Neuron (in vitro differentiated cells): ENCODE data around the gene GATAD2A.

Experiments
- H2AFZ ChIP-seq: one replicate; pipeline ENCODE4 v1.6.1; 2013; ENCODE audit warnings: low read depth, mild to moderate bottlenecking, inconsistent platforms, low read length, moderate library complexity
- H3K27me3 ChIP-seq: one replicate; pipeline ENCODE4 v1.6.1; 2013; ENCODE audit warnings: low read length; ENCODE audit not compliant: insufficient read depth
- H3K36me3 ChIP-seq: one replicate; pipeline ENCODE4 v1.6.1; 2013; ENCODE audit warnings: low read length; ENCODE audit not compliant: insufficient read depth
- H3K4me1 ChIP-seq: one replicate; pipeline ENCODE4 v1.6.1; 2013; ENCODE audit warnings: low read length; ENCODE audit not compliant: insufficient read depth
- H3K4me3 ChIP-seq: 2 replicates; pipeline ENCODE4 v1.5.1; 2013; ENCODE audit warnings: mild to moderate bottlenecking, low read length, moderate library complexity
- H3K9me3 ChIP-seq: one replicate; pipeline ENCODE4 v1.6.1; 2013; ENCODE audit warnings: low read length

GATAD2A gene

GRCh38 chr19:19531951-19532805 lies 126.7 kb downstream of the GATAD2A start:
- no peaks in the 10 kb centered on the region for H3K4me1 ChIP-seq
- peaks cover 31% of the 10 kb centered on the region for H3K36me3 ChIP-seq
- no peak overlapping the region for H2AFZ ChIP-seq
- no peaks in the 10 kb centered on the region for H3K27me3 ChIP-seq
- no peaks in the 10 kb centered on the region for H3K9me3 ChIP-seq
- H3K4me3 ChIP-seq = no peak overlapping the region

GRCh38 chr19:19532806-19533701 lies 127.6 kb downstream of the GATAD2A start:
- no peak overlapping the region for H3K4me3 ChIP-seq

GRCh38 chr19:19533841-19534240 lies 128.4 kb downstream of the GATAD2A start:
- no peaks in the 10 kb centered on the region for H3K9me3 ChIP-seq
- no peak overlapping the region for H3K4me3 ChIP-seq
- no peak overlapping the region for H2AFZ ChIP-seq
- H3K27me3 ChIP-seq = no peaks in the 10 kb centered on the region
- H3K36me3 ChIP-seq = peaks cover 21% of the 10 kb centered on the region
- no peaks in the 10 kb centered on the region for H3K4me1 ChIP-seq

More at GRCh38 chr19:19532806-19533701, 127.6 kb downstream of the GATAD2A start:
- Histone ChIP-seq H3K9me3 (no peaks in the 10 kb centered on the region), H3K36me3 (peaks cover 27% of the 10 kb centered on the region), H2AFZ (no peak overlapping the region), H3K27me3 (no peaks in the 10 kb centered on the region), H3K4me1 (no peaks in the 10 kb centered on the region)

- no peak overlapping the region for H3K4me3 ChIP-seq
- H3K36me3 ChIP-seq = peaks cover 16% of the 10 kb centered on the region
- H2AFZ ChIP-seq = no peak overlapping the region
- H3K27me3 ChIP-seq = no peaks in the 10 kb centered on the region
- no peaks in the 10 kb centered on the region for H3K4me1 ChIP-seq
- H3K9me3 ChIP-seq = no peaks in the 10 kb centered on the region
These were observed 129.2 kb downstream of the GATAD2A start for GRCh38 chr19:19534556-19535265.

GRCh38 chr19:19535311-19536191 lies 130.1 kb downstream of the GATAD2A start:
- Histone ChIP-seq H3K27me3 (no peaks in the 10 kb centered on the region), H3K9me3 (no peaks in the 10 kb centered on the region), H3K4me3 (no peak overlapping the region), H3K4me1 (no peaks in the 10 kb centered on the region), H2AFZ (no peak overlapping the region), H3K36me3 (peaks cover 13% of the 10 kb centered on the region)

GRCh38 chr19:19537075-19538048 lies 131.9 kb downstream of the GATAD2A start:
- Histone ChIP-seq H3K36me3 (peaks cover 4% of the 10 kb centered on the region), H3K4me3 (no peak overlapping the region), H2AFZ (no peak overlapping the region), H3K27me3 (no peaks in the 10 kb centered on the region), H3K9me3 (peaks cover 4% of the 10 kb centered on the region), H3K4me1 (no peaks in the 10 kb centered on the region)

GRCh38 chr19:19538061-19538784 lies 132.7 kb downstream of the GATAD2A start, which contains the start of gene CILP2:
Gene CILP2, plus strand, starts transcription at chr19:19538265. Its CDS starts 85 bp downstream, at chr19:19538350.
- Histone ChIP-seq H3K9me3 (peaks cover 6% of the 10 kb centered on the region), H3K4me3 (no peak within 1 kb of the TSS), H3K27me3 (no peaks in the 10 kb centered on the region), H3K36me3 (peaks cover 4% of the 10 kb centered on the region), H3K4me1 (no peaks in the 10 kb centered on the region), H2AFZ (no peak within 1 kb of the TSS)

GRCh38 chr19:19538785-19539166 lies 133.3 kb downstream of the GATAD2A start:
- Histone ChIP-seq H3K9me3 (peaks cover 6% of the 10 kb centered on the region), H2AFZ (no peak overlapping the region), H3K36me3 (peaks cover 4% of the 10 kb centered on the region), H3K4me3 (no peak overlapping the region), H3K4me1 (no peaks in the 10 kb centered on the region), H3K27me3 (no peaks in the 10 kb centered on the region)

GRCh38 chr19:19539698-19540063 lies 134.2 kb downstream of the GATAD2A start:
- H2AFZ ChIP-seq = no peak overlapping the region
- no peak overlapping the region for H3K4me3 ChIP-seq
- no peaks in the 10 kb centered on the region for H3K27me3 ChIP-seq
- H3K36me3 ChIP-seq = peaks cover 4% of the 10 kb centered on the region
- H3K9me3 ChIP-seq = peaks cover 8% of the 10 kb centered on the region
- H3K4me1 ChIP-seq = no peaks in the 10 kb centered on the region

- H3K27me3 ChIP-seq = no peaks in the 10 kb centered on the region
- no peak overlapping the region for H2AFZ ChIP-seq
- no peak overlapping the region for H3K4me3 ChIP-seq
These were observed 134.7 kb downstream of the GATAD2A start for GRCh38 chr19:19540064-19540714.

More at GRCh38 chr19:19540064-19540714, 134.7 kb downstream of the GATAD2A start:
- Histone ChIP-seq H3K9me3 (peaks cover 12% of the 10 kb centered on the region), H3K4me1 (no peaks in the 10 kb centered on the region), H3K36me3 (peaks cover 4% of the 10 kb centered on the region)
